Measurements from ENCODE around the gene FMN1.

The FMN1 gene

DNA sequence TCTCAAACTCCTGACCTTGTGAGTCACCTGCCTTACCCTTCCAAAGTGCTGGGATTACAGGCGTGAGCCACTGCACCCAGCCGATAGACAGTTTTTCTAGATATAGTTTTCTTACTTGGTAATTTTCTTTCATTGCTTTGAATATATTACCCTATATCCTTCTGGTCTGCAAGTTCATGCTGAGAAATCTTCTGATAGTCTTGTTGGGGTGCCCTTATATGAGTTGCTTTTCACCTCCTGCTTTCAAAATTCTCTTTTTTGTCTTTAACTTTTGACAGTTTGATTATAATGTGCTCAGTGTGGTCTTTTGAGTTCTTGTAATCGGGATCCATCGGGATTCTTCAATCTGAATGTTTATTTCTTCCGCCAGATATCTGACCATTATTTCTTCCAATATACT is 259.4 kb downstream of the FMN1 start:
- TF ChIP-seq, protein P1, sequence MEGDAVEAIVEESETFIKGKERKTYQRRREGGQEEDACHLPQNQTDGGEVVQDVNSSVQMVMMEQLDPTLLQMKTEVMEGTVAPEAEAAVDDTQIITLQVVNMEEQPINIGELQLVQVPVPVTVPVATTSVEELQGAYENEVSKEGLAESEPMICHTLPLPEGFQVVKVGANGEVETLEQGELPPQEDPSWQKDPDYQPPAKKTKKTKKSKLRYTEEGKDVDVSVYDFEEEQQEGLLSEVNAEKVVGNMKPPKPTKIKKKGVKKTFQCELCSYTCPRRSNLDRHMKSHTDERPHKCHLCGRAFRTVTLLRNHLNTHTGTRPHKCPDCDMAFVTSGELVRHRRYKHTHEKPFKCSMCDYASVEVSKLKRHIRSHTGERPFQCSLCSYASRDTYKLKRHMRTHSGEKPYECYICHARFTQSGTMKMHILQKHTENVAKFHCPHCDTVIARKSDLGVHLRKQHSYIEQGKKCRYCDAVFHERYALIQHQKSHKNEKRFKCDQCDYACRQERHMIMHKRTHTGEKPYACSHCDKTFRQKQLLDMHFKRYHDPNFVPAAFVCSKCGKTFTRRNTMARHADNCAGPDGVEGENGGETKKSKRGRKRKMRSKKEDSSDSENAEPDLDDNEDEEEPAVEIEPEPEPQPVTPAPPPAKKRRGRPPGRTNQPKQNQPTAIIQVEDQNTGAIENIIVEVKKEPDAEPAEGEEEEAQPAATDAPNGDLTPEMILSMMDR (IDR thresholded peaks at IDR 0.05): no peak
- Histone ChIP-seq H3K27ac (no peak overlapping the region), H3K36me3 (no peaks in the 10 kb centered on the region), H3K4me3 (ENCODE audit: low read depth in 1 of 2, low read length in 1 of 2) (no peak overlapping the region), H3K9me3 (no peaks in the 10 kb centered on the region), H3K4me1 (ENCODE audit: control insufficient read depth in 1 of 2, insufficient read depth in 1 of 2, low read depth in 1 of 2, low read length in 1 of 2) (no peaks in the 10 kb centered on the region), H3K27me3 (peaks cover 12% of the 10 kb centered on the region)

DNA sequence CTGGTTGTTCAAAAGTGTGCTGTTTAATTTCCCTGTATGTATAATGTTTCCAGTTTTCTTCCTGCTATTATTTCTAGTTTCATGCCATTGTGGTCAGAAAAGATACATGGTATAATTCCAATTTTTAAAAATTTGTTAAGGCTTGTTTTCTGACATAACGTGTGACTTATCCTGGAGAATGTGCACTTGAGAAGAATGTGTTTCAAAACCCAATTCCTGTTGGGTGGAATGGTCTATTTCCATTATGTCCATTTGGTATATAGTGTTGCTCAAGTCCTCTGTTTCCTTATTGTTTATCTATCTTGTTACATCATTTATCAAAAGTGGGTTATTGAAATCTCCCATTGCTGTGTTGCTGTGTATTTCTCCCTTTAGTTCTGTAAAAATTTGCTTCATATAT is 261.3 kb downstream of the FMN1 start:
- H3K4me1 ChIP-seq (ENCODE audit: control insufficient read depth in 1 of 2, insufficient read depth in 1 of 2, low read depth in 1 of 2, low read length in 1 of 2): no peaks in the 10 kb centered on the region
- no peaks in the 10 kb centered on the region for H3K36me3 ChIP-seq
- no peak overlapping the region for H3K4me3 ChIP-seq (ENCODE audit: low read depth in 1 of 2, low read length in 1 of 2)
- no peaks in the 10 kb centered on the region for H3K9me3 ChIP-seq
- peaks cover 10% of the 10 kb centered on the region for H3K27me3 ChIP-seq
- TF ChIP-seq, protein P1 (IDR thresholded peaks at IDR 0.05): no peak
- no peak overlapping the region for H3K27ac ChIP-seq

DNA sequence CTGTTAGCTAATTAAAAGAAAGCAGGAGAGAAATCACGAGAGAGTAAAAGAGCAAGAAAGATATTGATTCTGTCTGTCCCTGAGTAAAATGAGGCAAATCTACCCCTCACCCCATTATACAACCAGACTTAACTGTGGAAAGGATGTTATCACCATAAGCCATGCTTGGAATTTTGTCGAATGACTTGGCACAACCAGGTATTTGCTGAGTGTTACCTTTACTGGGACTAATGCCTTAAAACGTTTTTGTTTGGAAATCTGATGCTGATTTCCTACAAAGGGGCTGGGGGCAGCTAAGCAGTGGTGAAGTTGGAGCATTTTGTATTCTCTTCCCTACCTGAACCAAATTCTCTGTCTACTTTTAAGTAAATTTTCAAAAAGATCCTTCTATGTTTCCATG is 265.6 kb downstream of the FMN1 start:
- TF ChIP-seq, protein P1 (IDR thresholded peaks at IDR 0.05): no peak
- H3K4me1 ChIP-seq (ENCODE audit: control insufficient read depth in 1 of 2, insufficient read depth in 1 of 2, low read depth in 1 of 2, low read length in 1 of 2): no peaks in the 10 kb centered on the region
- H3K27ac ChIP-seq: no peak overlapping the region
- no peaks in the 10 kb centered on the region for H3K9me3 ChIP-seq
- no peak overlapping the region for H3K4me3 ChIP-seq (ENCODE audit: low read depth in 1 of 2, low read length in 1 of 2)
- peaks cover 15% of the 10 kb centered on the region for H3K27me3 ChIP-seq
- no peaks in the 10 kb centered on the region for H3K36me3 ChIP-seq

DNA sequence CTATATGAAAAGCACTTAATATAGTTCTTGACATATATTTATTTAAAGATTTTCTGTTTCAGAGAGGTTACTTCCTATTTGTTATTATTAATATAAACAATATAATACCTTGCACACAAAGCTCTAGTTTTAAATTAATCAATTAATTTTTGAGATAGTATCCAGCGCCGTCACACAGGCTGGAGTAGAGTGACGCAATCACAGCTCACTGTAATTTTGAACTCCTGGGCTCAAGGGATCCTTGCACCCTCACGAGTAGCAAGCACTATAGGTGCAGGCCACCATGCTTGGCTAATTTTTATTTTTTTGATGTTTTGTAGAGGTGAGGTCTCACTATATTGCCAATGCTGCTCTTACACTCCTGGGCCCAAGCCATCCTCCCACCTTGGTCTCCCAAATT is 267.4 kb downstream of the FMN1 start:
- H3K36me3 ChIP-seq: no peaks in the 10 kb centered on the region
- no peak overlapping the region for H3K4me3 ChIP-seq (ENCODE audit: low read depth in 1 of 2, low read length in 1 of 2)
- no peaks in the 10 kb centered on the region for H3K4me1 ChIP-seq (ENCODE audit: control insufficient read depth in 1 of 2, insufficient read depth in 1 of 2, low read depth in 1 of 2, low read length in 1 of 2)
- H3K27ac ChIP-seq: no peak overlapping the region
- H3K27me3 ChIP-seq: peaks cover 15% of the 10 kb centered on the region
- H3K9me3 ChIP-seq: no peaks in the 10 kb centered on the region
- TF ChIP-seq, protein P1 (IDR thresholded peaks at IDR 0.05): no peak

DNA sequence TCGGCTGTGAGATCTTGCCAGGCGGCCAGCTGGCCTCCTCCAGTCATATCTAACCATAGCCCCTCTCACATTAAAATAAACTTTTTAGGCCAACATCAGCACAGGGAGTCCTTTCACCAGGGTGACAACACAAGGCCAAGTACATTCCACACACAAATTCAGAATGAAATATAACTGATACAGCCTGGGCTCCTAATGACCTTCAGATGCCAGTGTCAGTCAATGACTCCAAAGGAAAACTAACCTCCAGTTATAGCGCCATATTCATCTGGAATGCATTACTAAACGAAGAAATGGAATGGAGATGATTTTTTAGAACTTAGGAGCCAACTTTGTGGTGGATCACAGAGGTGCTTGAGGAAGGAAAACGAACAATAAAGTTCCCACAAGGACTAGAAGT is 271.3 kb downstream of the FMN1 start:
- Histone ChIP-seq H3K27ac (no peak overlapping the region), H3K9me3 (no peaks in the 10 kb centered on the region), H3K27me3 (peaks cover 13% of the 10 kb centered on the region), H3K4me1 (ENCODE audit: control insufficient read depth in 1 of 2, insufficient read depth in 1 of 2, low read depth in 1 of 2, low read length in 1 of 2) (no peaks in the 10 kb centered on the region), H3K36me3 (no peaks in the 10 kb centered on the region), H3K4me3 (ENCODE audit: low read depth in 1 of 2, low read length in 1 of 2) (no peak overlapping the region)
- TF ChIP-seq, protein P1 (IDR thresholded peaks at IDR 0.05): no peak

DNA sequence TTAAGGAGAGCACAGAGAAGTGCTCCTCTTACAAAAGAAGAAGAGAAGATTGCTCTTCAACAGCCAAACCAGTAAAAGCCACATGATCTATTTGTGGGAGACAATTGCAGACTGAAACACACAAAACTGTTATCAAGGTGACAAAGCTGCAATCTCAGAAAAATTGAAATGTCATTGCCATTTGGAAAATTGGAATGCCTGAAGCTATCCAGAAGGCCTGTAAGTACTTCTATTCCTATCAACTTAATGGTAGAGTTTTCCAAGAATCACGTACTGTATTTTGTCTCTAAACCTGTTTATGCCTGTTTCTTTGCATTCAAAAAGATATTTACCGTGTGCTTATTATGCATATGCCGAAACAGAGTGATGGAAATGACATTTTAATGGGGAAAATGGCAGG is 272.0 kb downstream of the FMN1 start:
- H3K27ac ChIP-seq: no peak overlapping the region
- no peak overlapping the region for H3K4me3 ChIP-seq (ENCODE audit: low read depth in 1 of 2, low read length in 1 of 2)
- no peaks in the 10 kb centered on the region for H3K36me3 ChIP-seq
- TF ChIP-seq, protein P1 (IDR thresholded peaks at IDR 0.05): no peak
- H3K27me3 ChIP-seq: peaks cover 7% of the 10 kb centered on the region
- H3K4me1 ChIP-seq (ENCODE audit: control insufficient read depth in 1 of 2, insufficient read depth in 1 of 2, low read depth in 1 of 2, low read length in 1 of 2): no peaks in the 10 kb centered on the region
- H3K9me3 ChIP-seq: no peaks in the 10 kb centered on the region
